GM12878 (cell line): ENCODE data around the gene RAB6B. TPM values are rescaled to one million over a fixed set of nuclear protein-coding genes. Genes with fewer than 3 reads are reported as not detected.

Experiments
- ATAC-seq: fragments of 200-7000 bp; cut with Tn5 transposase; 3 replicates; pipeline ENCODE4 v1.9.1; 2020; ENCODE audit warnings: mild to moderate bottlenecking, moderate library complexity
- BruUV-seq: library from RNA; stranded (reverse); fragments of 400-500 nt; replicated peaks from 2 replicates; lab custom pipeline; 2021; lab: Mats Ljungman, UMichigan
- CTCF ChIA-PET: fragments of 300-600 bp; sonication (Branson Sonifier 250); formaldehyde crosslinking; extraction: SDS; loops from one replicate; lab custom pipeline; 2021; ENCODE audit warnings: inconsistent platforms; lab: Yijun Ruan, JAX
- POLR2A ChIA-PET: fragments of 350-600 bp; formaldehyde crosslinking; extraction: SDS; loops from one replicate; lab custom pipeline; 2021; ENCODE audit warnings: inconsistent platforms; lab: Charles Lee
- RAD21 ChIA-PET: fragments of 300-600 bp; sonication (Branson Sonifier 250); formaldehyde crosslinking; loops from one replicate; lab custom pipeline; 2023; ENCODE audit warnings: antibody characterized with exemption; ENCODE audit not compliant: unreplicated experiment; lab: Charles Lee
- SMC1A ChIA-PET: fragments of 300-600 bp; sonication (Branson Sonifier 250); formaldehyde crosslinking; loops from one replicate; lab custom pipeline; 2023; ENCODE audit not compliant: unreplicated experiment, uncharacterized antibody; lab: Charles Lee
- DNase-seq: peaks from one replicate; pipeline ENCODE4 v3.0.0-alpha.2; 2011; ENCODE audit warnings: low read depth, low spot score
- FAIRE-seq: peaks from 3 replicates; lab custom pipeline; 2011; peaks lifted over from hg19 to GRCh38; lab: Jason Lieb, UNC
- H2AFZ ChIP-seq: 2 replicates; pipeline ENCODE4 v1.6.0; 2011; ENCODE audit warnings: low read depth, low read length, control low read depth; ENCODE audit not compliant: control insufficient read depth
- H3K27ac ChIP-seq: 2 replicates; pipeline ENCODE4 v1.5.1; 2011; ENCODE audit warnings: control low read depth; ENCODE audit not compliant: control insufficient read depth, insufficient read depth
- H3K27me3 ChIP-seq, 2 experiments: replicated peaks in 1 of 2; 2 replicates each; pipeline versions ENCODE4 v1.6.0 to v1.6.1; 2011; ENCODE audit warnings: low read length in 1 of 2; ENCODE audit not compliant: control insufficient read depth in 2 of 2, insufficient read depth in 2 of 2
- H3K36me3 ChIP-seq, 2 experiments: 2 replicates each; pipeline ENCODE4 v1.5.1; 2011; ENCODE audit warnings: low read length in 1 of 2; ENCODE audit not compliant: control insufficient read depth in 2 of 2, insufficient read depth in 2 of 2
- H3K4me1 ChIP-seq: 2 replicates; pipeline ENCODE4 v1.6.1; 2011; ENCODE audit warnings: mild to moderate bottlenecking, low read length, moderate library complexity, mixed read lengths; ENCODE audit not compliant: control insufficient read depth, insufficient read depth
- H3K4me2 ChIP-seq: 2 replicates; pipeline ENCODE4 v1.6.0; 2011; ENCODE audit warnings: control low read depth; ENCODE audit not compliant: control insufficient read depth, insufficient read depth
- H3K4me3 ChIP-seq: fragments of 200-600 bp; sonication (generic); 2 replicates; pipeline ENCODE4 v1.5.1; 2016
- H3K79me2 ChIP-seq: 2 replicates; pipeline ENCODE4 v1.6.0; 2011; ENCODE audit warnings: low read length; ENCODE audit not compliant: control insufficient read depth, insufficient read depth
- H3K9ac ChIP-seq: 2 replicates; pipeline ENCODE4 v1.8.0; 2011; ENCODE audit warnings: low read length, control low read depth, mixed read lengths; ENCODE audit not compliant: control insufficient read depth, insufficient read depth
- H3K9me3 ChIP-seq: replicated peaks from 3 replicates; pipeline ENCODE4 v1.5.1; 2011; ENCODE audit warnings: mild to moderate bottlenecking, low read length; ENCODE audit not compliant: control insufficient read depth, insufficient read depth
- H4K20me1 ChIP-seq: 2 replicates; pipeline ENCODE4 v1.6.0; 2011; ENCODE audit not compliant: control insufficient read depth, insufficient read depth
- ATF7 ChIP-seq: fragments of 450-650 bp; IDR thresholded peaks from 2 replicates; pipeline ENCODE4 v1.6.1; 2016; ENCODE audit warnings: low read depth, mild to moderate bottlenecking
- BHLHE40 ChIP-seq, 2 experiments: fragments of 450-650 bp in 1 of 2; IDR thresholded peaks; 2 replicates each; pipeline ENCODE4 v1.6.1; 2011 to 2017; ENCODE audit warnings: low read depth in 2 of 2, borderline replicate concordance in 1 of 2, improper control_type of control experiment in 1 of 2, low read length in 1 of 2, mild to moderate bottlenecking in 1 of 2
- CBX5 ChIP-seq: sonication (generic); IDR thresholded peaks from 2 replicates; pipeline ENCODE4 v1.6.1; 2016; ENCODE audit warnings: low read depth, moderate library complexity, mild to moderate bottlenecking, inconsistent platforms
- CHD2 ChIP-seq: IDR thresholded peaks from 2 replicates; pipeline ENCODE4 v1.6.1; 2011; ENCODE audit warnings: low read depth, low read length, improper control_type of control experiment, borderline replicate concordance
- CREB1 ChIP-seq: IDR thresholded peaks from 2 replicates; pipeline ENCODE4 v1.6.1; 2012; ENCODE audit warnings: low read depth, mild to moderate bottlenecking, inconsistent platforms
- PAX8 ChIP-seq: fragments of 450-650 bp; IDR thresholded peaks from 2 replicates; pipeline ENCODE4 v1.6.1; 2017; ENCODE audit warnings: mild to moderate bottlenecking, moderate library complexity
- PBX3 ChIP-seq: IDR thresholded peaks from 2 replicates; pipeline ENCODE4 v1.6.1; 2011; ENCODE audit warnings: mild to moderate bottlenecking, low read depth, low read length, moderate library complexity; ENCODE audit not compliant: insufficient replicate concordance
- PML ChIP-seq: IDR thresholded peaks from 2 replicates; pipeline ENCODE4 v1.6.1; 2012; ENCODE audit warnings: low read length, inconsistent platforms
- POLR2AphosphoS2 ChIP-seq: IDR thresholded peaks from 2 replicates; pipeline ENCODE4 v1.6.1; 2011; ENCODE audit warnings: low read depth, mild to moderate bottlenecking, low read length, improper control_type of control experiment, moderate library complexity
- SMAD1 ChIP-seq: fragments of 450-650 bp; IDR thresholded peaks from 2 replicates; pipeline ENCODE4 v1.6.1; 2018; ENCODE audit warnings: mild to moderate bottlenecking, low read depth; ENCODE audit not compliant: partially characterized antibody
- TCF3 ChIP-seq: IDR thresholded peaks from 2 replicates; pipeline ENCODE4 v1.6.1; 2012; ENCODE audit warnings: low read depth, mild to moderate bottlenecking, low read length, borderline replicate concordance; ENCODE audit not compliant: insufficient read depth
- WGBS: methylation state at CpG from one replicate; pipeline ENCODE4 v1.1.6; 2016; ENCODE audit warnings: low lambda C conversion rate; ENCODE audit not compliant: insufficient replicate concordance, insufficient coverage; ENCODE audit errors: missing lambda C conversion rate; 5-methylcytosine and 5-hydroxymethylcytosine counted together
- in situ Hi-C: fragments of 300-500 bp; cut with MboI; formaldehyde crosslinking; loops from 9 replicates; pipeline ENCODE4 v1.14.3; 2018; ENCODE audit warnings: mixed read lengths
- intact Hi-C: fragments of 100-400 bp; cut with micrococcal nuclease; formaldehyde crosslinking; loops from one replicate; pipeline ENCODE4 v1.14.2; 2022; ENCODE audit not compliant: unreplicated experiment
- polyA plus RNA-seq, 11 experiments: library from polyadenylated mRNA; depleted of rRNA in 4 of 11; unstranded in 6 of 11; stranded (reverse) in 5 of 11; fragments of >200 nt; fragmentation: Nextera tagmentation in 4 of 11; fragmentation: Illumina TruSeq in 1 of 11; extraction: Ambion mirVana in 4 of 11; extraction: Trizol in 1 of 11; gene quantifications; 1 replicate in 1 of 11; 2 replicates in 10 of 11; pipeline versions ENCODE4 v1.2.1 to v1.2.3, GENCODE V29; 2011 to 2016; ENCODE audit warnings: inconsistent platforms in 2 of 11, missing spikeins in 2 of 11, low read depth in 1 of 11
- total RNA-seq, 4 experiments: library from RNA; depleted of rRNA in 3 of 4; stranded (reverse); fragments of >200 nt in 3 of 4; fragmentation: Illumina TruSeq in 1 of 4; extraction: Trizol in 1 of 4; gene quantifications; 2 replicates each; pipeline versions ENCODE4 v1.2.1 to v1.2.3, GENCODE V29; 2013 to 2021
- TF ChIP-seq, protein P1 (sequence below): IDR thresholded peaks from 2 replicates; pipeline ENCODE4 v1.6.1; 2012; ENCODE audit warnings: low read depth, low read length, improper control_type of control experiment

Gene RAB6B
- total and polyA plus RNA-seq, 10 of the 15 experiments (the other 5 are each of a cell fraction or from before 2014, with no cell fraction given), result 0.01 to 0.16 (median 0.04) TPM; not detected in 5

- 16% methylated on average over 7 of the region's 7 CpGs for WGBS
Observed at GRCh38 chr3:133941415-133941821, 45.7 kb upstream of the RAB6B start.

More at GRCh38 chr3:133941415-133941821, 45.7 kb upstream of the RAB6B start:
- no peak overlapping the region for H3K4me2 ChIP-seq
- CTCF ChIA-PET, result no interaction called here
- no peaks in the 10 kb centered on the region for H3K79me2 ChIP-seq
- no peaks in the 10 kb centered on the region for H3K36me3 ChIP-seq
- DNase-seq (no peak), ATAC-seq (no peak), FAIRE-seq (no peak)
- H3K27me3 ChIP-seq, result no peaks in the 10 kb centered on the region; a peak in 1 of 4 replicates
- in situ Hi-C loops (no loop called here), intact Hi-C loops (no loop called here)
- BruUV-seq, result no TSS peak
- TF ChIP-seq CBX5 (no peak), PML (no peak), PAX8 (no peak), CHD2 (no peak), PBX3 (no peak), SMAD1 (no peak), POLR2AphosphoS2 (no peak), TCF3 (no peak), BHLHE40 (IDR thresholded peaks at IDR 0.05; ENCODE audit: borderline replicate concordance in 1 of 2, low read depth in 2 of 2, low read length in 1 of 2) (no peak), CREB1 (no peak), ATF7 (no peak)
- TF ChIP-seq, protein P1, sequence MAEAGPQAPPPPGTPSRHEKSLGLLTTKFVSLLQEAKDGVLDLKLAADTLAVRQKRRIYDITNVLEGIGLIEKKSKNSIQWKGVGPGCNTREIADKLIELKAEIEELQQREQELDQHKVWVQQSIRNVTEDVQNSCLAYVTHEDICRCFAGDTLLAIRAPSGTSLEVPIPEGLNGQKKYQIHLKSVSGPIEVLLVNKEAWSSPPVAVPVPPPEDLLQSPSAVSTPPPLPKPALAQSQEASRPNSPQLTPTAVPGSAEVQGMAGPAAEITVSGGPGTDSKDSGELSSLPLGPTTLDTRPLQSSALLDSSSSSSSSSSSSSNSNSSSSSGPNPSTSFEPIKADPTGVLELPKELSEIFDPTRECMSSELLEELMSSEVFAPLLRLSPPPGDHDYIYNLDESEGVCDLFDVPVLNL, result no peak
- SMC1A ChIA-PET, result no interaction called here
- H2AFZ ChIP-seq, result no peak overlapping the region
- H3K4me1 ChIP-seq, result no peaks in the 10 kb centered on the region
- no peak overlapping the region for H3K9ac ChIP-seq
- RAD21 ChIA-PET, result no interaction called here
- no peak overlapping the region for H3K27ac ChIP-seq
- no peaks in the 10 kb centered on the region for H3K9me3 ChIP-seq
- H3K4me3 ChIP-seq, result no peak overlapping the region
- H4K20me1 ChIP-seq, result no peaks in the 10 kb centered on the region
- POLR2A ChIA-PET, result no interaction called here
